Transverse colon (tissue), 4 donors: ENCODE results near the gene ZNF322. TPM values are rescaled to one million over a fixed set of nuclear protein-coding genes. Genes with fewer than 3 reads are reported as not detected.

Source experiments
- DNase-seq: peaks from one replicate; pipeline ENCODE4 v3.0.0-alpha.2; 2019
- H3K27ac ChIP-seq, 4 donors: fragments of 200-600 bp; sonication (generic); 2 replicates each; pipeline ENCODE4 v1.5.1; 2016 to 2018; ENCODE audit warnings: inconsistent platforms in 4 of 4
- H3K27me3 ChIP-seq: fragments of 200-600 bp; sonication (generic); 2 replicates; pipeline ENCODE4 v1.5.1; 2017; ENCODE audit warnings: inconsistent platforms
- H3K36me3 ChIP-seq, 4 donors: fragments of 200-600 bp; sonication (generic); 2 replicates each; pipeline ENCODE4 v1.5.1; 2017 to 2019; ENCODE audit warnings: inconsistent platforms in 4 of 4
- H3K4me1 ChIP-seq, 4 donors: fragments of 200-600 bp; sonication (generic); 2 replicates each; pipeline ENCODE4 v1.5.1; 2017 to 2020; ENCODE audit warnings: inconsistent platforms in 4 of 4
- H3K4me3 ChIP-seq, 4 donors: fragments of 200-600 bp; sonication (generic); 1 replicate in 1 of 4; 2 replicates in 3 of 4; pipeline versions ENCODE4 v1.5.1 to v1.6.1; 2017 to 2019; ENCODE audit warnings: inconsistent platforms in 4 of 4
- H3K9me3 ChIP-seq, 2 donors: fragments of 200-600 bp; sonication (generic); 2 replicates each; pipeline ENCODE4 v1.5.1; 2017 to 2019; ENCODE audit warnings: inconsistent platforms in 2 of 2
- CTCF ChIP-seq, 5 experiments: fragments of 200-600 bp in 3 of 5; fragments of 450-650 bp in 2 of 5; sonication (generic) in 3 of 5; IDR thresholded peaks; 1 replicate in 2 of 5; 2 replicates in 3 of 5; pipeline ENCODE4 v1.5.1; 2016 to 2017; ENCODE audit warnings: antibody characterized with exemption in 5 of 5, inconsistent platforms in 3 of 5, mild to moderate bottlenecking in 2 of 5, moderate library complexity in 1 of 5
- EP300 ChIP-seq: sonication (generic); formaldehyde crosslinking; IDR thresholded peaks from one replicate; pipeline ENCODE4 v1.6.1; 2017; ENCODE audit warnings: antibody characterized with exemption, low read depth
- POLR2A ChIP-seq: fragments of 450-650 bp; IDR thresholded peaks from one replicate; pipeline ENCODE4 v1.6.1; 2016; ENCODE audit warnings: antibody characterized with exemption, mild to moderate bottlenecking, moderate library complexity
- POLR2AphosphoS5 ChIP-seq, 3 donors: sonication (generic); formaldehyde crosslinking; IDR thresholded peaks; one replicate each; pipeline ENCODE4 v1.6.1; 2016; ENCODE audit warnings: antibody characterized with exemption in 3 of 3
- WGBS, 2 donors: methylation state at CpG; one replicate each; pipeline ENCODE4 v1.1.5; 2018; ENCODE audit warnings: low coverage in 1 of 2; 5-methylcytosine and 5-hydroxymethylcytosine counted together
- in situ Hi-C, 4 donors: fragments of 200-750 bp; cut with MboI; loops; one replicate each; pipeline versions ENCODE4 v1.15.0 to v1.15.1; 2017; ENCODE audit warnings: low sequenced_read_pairs in 3 of 4, low pct_ligation_motif_present in 1 of 4, low pct_unique_long_range_greater_than_20kb in 1 of 4
- intact Hi-C: fragments of 100-400 bp; cut with DNase I; formaldehyde crosslinking; loops from one replicate; pipeline ENCODE4 v1.15.1; 2023; ENCODE audit warnings: low total_unique reads
- total RNA-seq, 4 donors: library from RNA; depleted of rRNA; stranded (reverse); fragments of >200 nt; gene quantifications; one replicate each; pipeline ENCODE4 v1.1.0, GENCODE V29; 2016

ZNF322 gene
- total RNA-seq, 4 donors from 2014 or later, result 2.8 to 32.2 (median 13.5) TPM

DNA sequence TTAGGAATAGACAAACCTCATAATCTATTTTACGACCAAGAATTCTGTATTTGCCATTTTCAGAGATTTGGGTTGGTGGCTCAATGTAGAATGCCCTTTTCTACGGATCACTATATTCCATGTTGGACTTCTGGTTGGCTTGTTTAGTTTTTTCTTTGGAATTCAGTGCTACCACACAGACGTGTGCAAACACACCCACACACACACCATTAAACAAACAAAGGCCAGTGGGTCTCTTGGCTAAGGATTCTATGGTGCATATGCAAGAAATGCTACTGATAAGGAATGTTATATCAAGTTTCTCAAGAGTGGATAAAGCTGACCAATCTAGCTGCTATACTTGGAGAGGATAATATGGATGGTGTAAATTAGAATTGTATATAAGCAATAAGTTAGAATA lies 54.7 kb downstream of the ZNF322 start:
- TF ChIP-seq CTCF (IDR thresholded peaks at IDR 0.05), result no peak
- no peak for TF ChIP-seq POLR2A
- TF ChIP-seq POLR2AphosphoS5 (IDR thresholded peaks at IDR 0.05), result no peak
- no peak for TF ChIP-seq EP300
- DNase-seq, result no peak
- intact Hi-C loops (loop anchor here (5.0 kb wide), 1 partner anchor 473 kb away; no protein-coding TSS in a partner anchor), in situ Hi-C loops (loop anchor here in 2 of 4 donors (5.0 to 10.0 kb wide), 2 partner anchors 478 to 480 kb away; no protein-coding TSS in a partner anchor)
- peaks cover 0 to 4% (median 0%) of the 10 kb centered on the region in 4 donors for H3K36me3 ChIP-seq
- no peaks in the 10 kb centered on the region for H3K9me3 ChIP-seq
- H3K4me3 ChIP-seq, result no peak overlapping the region
- peaks cover 0 to 5% (median 3%) of the 10 kb centered on the region in 4 donors for H3K4me1 ChIP-seq
- no peak overlapping the region for H3K27ac ChIP-seq
- WGBS, 2 donors, result 58 to 61% methylated on average over 3 of the region's 3 CpGs
- H3K27me3 ChIP-seq, result no peaks in the 10 kb centered on the region

- in situ Hi-C loops, result loop anchor here in 1 of 4 donors (10.0 kb wide), 1 partner anchor 481 kb away; no protein-coding TSS in a partner anchor
- Histone ChIP-seq H3K4me1 (peaks cover 0 to 5% (median 3%) of the 10 kb centered on the region in 4 donors), H3K27me3 (no peaks in the 10 kb centered on the region), H3K36me3 (peaks cover 0 to 12% (median 0%) of the 10 kb centered on the region in 4 donors), H3K4me3 (no peak overlapping the region), H3K9me3 (no peaks in the 10 kb centered on the region), H3K27ac (no peak overlapping the region)
- 67 to 71% methylated on average over 2 to 3 of the region's 3 CpGs for WGBS, 2 donors
- TF ChIP-seq POLR2A (no peak), CTCF (IDR thresholded peaks at IDR 0.05) (no peak), EP300 (no peak), POLR2AphosphoS5 (IDR thresholded peaks at IDR 0.05) (no peak)
- no peak for DNase-seq
- intact Hi-C loops, result no loop called here
Measured at GRCh38 chr6:26604026-26604425, 55.5 kb downstream of the ZNF322 start.

DNA sequence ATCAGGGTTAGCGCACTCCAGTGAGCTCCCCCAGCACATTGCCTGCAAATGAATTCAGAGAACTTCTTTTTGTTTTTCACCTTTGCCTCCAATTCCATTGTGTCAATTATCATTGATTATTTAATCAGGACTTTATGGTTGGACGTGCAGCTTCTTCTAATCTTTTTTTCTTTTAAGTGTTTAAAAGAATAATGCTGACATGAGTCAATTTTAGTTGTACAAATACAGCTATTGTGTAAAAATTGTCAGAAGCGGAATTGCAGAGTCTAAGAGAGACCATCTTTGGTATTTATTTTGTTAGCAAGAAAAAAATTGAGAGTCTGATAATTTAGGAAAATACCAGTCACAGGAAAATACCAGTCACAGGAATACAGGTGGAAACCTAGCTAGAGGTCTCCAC lies 57.3 kb downstream of the ZNF322 start:
- TF ChIP-seq CTCF (IDR thresholded peaks at IDR 0.05) (no peak), POLR2AphosphoS5 (IDR thresholded peaks at IDR 0.05) (no peak), EP300 (no peak), POLR2A (no peak)
- WGBS, 2 donors, result 76 to 80% methylated on average over 3 of the region's 3 CpGs
- intact Hi-C loops (no loop called here), in situ Hi-C loops (loop anchor here in 1 of 4 donors (10.0 kb wide), 1 partner anchor 483 kb away; no protein-coding TSS in a partner anchor)
- Histone ChIP-seq H3K27me3 (no peaks in the 10 kb centered on the region), H3K27ac (no peak overlapping the region), H3K4me1 (peaks cover 6 to 9% (median 8%) of the 10 kb centered on the region in 4 donors), H3K4me3 (no peak overlapping the region), H3K36me3 (peaks cover 0 to 21% (median 5%) of the 10 kb centered on the region in 4 donors), H3K9me3 (no peaks in the 10 kb centered on the region)
- DNase-seq, result no peak

DNA sequence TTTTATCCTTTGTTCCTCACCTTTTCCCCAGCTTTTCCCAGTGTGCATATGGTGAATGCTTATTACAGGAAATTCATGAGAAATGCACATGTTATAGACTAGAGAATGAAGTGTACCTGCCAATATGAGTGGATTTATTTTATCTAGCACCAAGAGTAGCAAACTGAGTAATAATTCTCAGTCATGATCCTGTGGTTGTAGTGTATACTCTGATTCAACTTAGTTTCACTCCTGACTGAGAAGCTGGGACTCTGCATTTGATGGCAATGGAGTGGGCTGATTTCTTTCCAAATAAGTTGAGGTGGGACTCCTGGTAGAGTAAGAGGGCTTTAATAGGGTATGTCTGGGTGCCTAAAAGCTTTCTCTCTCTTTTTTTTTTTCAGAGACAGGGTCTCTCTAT lies 58.8 kb downstream of the ZNF322 start:
- in situ Hi-C loops, result loop anchor here in 1 of 4 donors (10.0 kb wide), 1 partner anchor 484 kb away; no protein-coding TSS in a partner anchor

More for the DNA sequence above, 58.8 kb downstream of the ZNF322 start:
- peaks cover 0 to 21% (median 5%) of the 10 kb centered on the region in 4 donors for H3K36me3 ChIP-seq
- no peaks in the 10 kb centered on the region for H3K9me3 ChIP-seq
- H3K27me3 ChIP-seq, result no peaks in the 10 kb centered on the region
- intact Hi-C loops, result no loop called here
- H3K4me3 ChIP-seq, result no peak overlapping the region
- no peak overlapping the region for H3K27ac ChIP-seq
- TF ChIP-seq POLR2AphosphoS5 (IDR thresholded peaks at IDR 0.05) (no peak), EP300 (no peak), POLR2A (no peak), CTCF (IDR thresholded peaks at IDR 0.05) (no peak)
- H3K4me1 ChIP-seq, result peaks cover 6 to 15% (median 8%) of the 10 kb centered on the region in 4 donors
- no peak for DNase-seq
